T-helper 2 cell (primary cell): ENCODE measurements around the gene ROBO1.

Experiments used
- DNase-seq, 5 experiments: peaks; one replicate each; pipeline versions ENCODE4 v3.0.0 to v3.0.0-alpha.2; 2012 to 2022

The ROBO1 gene

DNA sequence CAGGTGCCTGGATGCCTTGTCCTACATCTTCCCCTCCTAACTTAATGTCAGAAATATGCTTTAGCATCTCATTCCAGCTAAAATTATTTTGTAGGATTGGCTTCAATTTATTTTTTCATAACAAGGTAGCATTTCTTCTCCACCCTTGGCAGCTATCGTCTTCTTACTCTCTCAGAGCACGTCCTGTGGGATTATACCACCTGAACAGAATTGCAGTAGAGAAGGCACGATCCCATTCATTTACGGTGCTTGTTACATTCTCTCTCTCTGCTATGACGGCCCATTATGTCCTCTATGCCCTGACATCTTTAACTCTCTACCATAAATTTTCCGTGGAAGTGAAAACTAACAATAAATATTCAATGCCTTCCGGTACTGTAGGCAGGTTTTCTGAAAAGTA lies 103.3 kb downstream of the ROBO1 start:
- no peak for DNase-seq

DNA sequence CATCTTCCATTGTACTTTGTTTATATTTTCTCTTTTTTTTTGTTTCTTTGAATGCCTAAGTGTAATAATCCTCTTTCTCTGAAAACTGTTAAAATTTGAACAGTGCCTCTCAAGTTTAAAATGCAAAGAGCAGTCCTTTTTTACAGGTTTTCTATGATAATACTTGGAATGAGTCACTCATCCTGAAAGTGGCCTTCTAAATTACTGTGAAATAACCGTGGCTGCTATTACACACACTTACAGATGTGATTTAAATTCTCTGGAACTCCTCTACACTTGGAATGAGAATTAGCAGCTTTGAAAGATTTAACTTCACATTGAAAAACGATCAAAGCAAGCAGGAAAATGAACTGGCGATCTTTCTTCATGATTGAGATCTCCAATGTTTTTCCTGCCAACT lies 105.9 kb downstream of the ROBO1 start:
- DNase-seq: no peak

DNA sequence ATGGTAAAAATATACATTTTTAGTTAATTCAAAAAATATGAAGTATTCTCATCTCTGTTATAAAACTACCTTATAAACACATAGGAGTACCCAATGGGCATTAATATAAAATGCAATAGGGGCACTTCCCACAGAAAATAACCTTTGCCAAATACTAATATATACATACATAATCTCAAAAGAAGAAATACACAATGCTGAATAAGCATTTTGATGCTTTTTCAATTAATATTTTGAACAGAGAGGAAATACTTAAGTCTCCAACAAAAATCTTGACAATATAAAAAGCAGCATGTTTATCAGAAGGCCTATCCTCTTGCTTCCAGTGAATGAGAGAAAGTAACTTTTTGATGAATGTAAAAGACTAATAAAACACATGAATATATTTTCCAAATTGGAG lies 110.7 kb downstream of the ROBO1 start:
- no peak for DNase-seq

DNA sequence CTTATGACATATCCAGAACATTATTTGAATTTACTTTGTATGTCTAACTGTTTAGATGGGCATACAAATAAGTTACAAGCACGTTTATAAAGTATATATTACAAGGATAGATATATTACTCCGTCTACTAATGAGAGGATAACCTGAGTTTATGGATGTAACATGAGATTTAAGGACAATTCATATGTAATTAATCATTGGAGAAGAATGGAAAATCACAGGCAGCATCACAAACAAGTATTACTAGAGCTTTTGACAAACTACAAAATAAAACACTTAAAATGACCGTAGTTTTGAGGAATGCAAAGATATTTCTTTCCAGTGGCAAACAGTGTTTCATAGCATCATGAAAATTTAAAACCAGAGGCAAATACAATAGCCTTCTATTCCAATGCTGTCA lies 113.8 kb downstream of the ROBO1 start:
- no peak for DNase-seq

DNA sequence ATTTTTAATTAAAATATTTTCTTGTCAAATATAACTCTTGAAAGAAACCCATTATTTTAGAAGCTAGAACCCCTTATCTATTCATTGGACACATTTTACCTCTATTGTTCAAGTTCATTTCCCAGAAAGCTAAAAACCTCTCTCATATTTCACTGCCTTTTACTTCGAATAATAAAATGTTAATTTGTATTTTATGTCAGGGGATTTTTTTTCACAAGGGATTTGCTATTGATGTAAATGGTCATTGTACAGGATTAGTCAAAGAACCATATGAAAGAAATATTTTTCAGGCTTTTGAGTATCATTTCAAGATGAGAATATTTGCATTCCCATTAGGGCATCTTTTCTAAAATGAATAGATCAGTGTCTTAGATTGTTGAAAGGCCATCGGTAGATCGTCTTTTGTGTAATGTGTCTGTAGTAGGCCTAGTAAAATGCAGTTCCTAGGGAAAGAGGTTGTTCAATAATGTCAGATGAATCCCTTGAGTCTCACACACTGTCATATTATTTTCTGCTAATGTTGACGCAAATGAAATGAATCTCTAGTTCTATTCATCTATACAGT lies 114.5 kb downstream of the ROBO1 start:
- no peak for DNase-seq

DNA sequence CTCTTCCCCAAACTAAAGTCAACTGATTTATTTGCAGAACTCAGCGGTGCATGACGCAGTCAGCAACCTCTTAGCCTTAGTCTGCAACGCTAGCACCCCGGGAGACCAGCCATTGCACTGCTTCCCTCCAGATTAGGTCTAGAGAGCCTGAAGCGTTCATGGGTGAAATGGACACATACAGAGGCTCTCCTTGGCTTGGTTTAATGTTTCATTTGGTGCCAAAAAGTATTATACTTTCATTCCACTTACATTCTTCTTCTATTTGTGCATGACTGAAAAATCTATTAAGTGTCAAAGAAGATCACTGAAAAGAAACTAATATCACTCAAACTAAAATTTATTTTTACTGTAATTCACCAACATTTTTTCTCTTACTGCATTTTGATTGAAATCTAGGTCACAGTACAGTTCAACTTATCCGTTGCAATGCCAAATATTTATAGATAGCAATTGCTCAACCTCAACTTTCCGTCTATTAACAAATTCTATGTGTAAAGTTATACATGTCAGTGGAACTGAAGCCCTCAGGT lies 116.2 kb downstream of the ROBO1 start:
- DNase-seq: no peak

DNA sequence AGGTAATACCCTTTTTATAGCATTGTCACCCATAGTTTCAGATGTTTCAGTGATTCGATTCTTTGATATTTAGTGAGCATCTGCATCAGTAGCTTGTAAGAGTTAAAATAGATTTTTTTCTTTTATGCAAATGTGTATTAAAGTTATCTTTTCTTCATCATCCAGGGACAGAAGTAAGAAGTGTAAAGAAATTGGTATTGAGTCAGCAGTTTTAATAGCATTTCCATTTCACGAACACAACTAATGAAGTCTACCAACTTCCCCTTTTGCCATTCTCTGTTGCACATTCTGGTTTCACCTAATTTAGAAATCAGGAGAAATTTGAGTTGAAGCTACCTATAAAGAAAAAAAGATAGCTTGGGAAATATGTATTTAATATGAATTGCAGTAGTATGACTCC lies 127.9 kb downstream of the ROBO1 start:
- no peak for DNase-seq

DNA sequence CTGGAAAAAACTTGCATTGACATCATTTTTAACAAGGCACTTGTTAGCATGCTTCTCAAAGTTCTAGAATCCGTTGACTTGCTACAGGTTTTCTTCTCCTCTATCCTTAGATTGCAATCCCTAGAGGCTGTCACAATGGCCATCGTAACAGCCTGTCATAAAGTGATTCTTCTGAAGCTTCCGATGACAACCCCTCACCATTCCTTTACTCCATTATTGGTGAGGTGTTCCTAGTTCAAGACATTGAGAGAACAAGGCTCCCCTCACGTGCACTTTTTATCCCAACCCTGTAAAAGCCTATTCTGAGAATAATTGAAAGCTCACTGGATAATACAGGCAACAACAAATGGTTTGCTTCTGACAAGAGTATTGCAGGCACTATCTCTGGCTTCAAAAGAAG lies 131.4 kb downstream of the ROBO1 start:
- no peak for DNase-seq

DNA sequence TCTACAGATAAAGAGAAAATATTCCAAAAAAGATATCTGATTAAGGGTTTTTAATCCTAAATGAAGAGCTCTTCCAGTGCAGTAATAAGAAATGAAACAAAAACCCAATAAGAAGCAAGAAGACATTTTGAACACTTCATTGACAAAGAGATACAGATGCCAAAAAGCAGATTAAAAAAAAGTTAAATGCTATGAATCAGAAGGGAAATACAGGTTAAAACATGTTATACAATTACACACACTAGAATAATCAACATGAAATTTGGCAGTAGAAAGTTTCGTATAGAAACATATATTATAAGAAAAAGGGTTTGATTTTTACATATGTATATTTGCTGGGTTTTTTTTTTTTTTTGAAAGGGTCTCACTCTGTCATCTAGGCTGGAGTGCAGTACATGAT lies 135.0 kb downstream of the ROBO1 start:
- DNase-seq: no peak

DNA sequence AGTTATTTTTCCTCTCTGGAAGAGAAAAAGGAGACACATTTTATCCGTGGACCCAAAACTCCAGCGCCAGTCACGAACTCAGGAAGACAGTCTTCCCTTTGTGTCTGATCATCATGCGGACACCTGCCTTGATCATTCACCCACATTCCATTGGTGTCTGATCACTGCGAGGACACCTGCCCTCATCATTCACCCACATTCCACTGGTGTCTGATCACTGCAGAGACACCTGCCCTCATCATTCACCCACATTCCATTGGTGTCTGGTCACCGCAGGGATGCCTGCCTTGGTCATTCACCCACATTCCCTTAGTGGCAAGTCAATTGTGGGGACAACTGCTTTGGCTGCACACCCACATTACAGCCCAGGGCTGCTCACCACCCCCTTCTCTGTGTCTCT lies 148.9 kb downstream of the ROBO1 start:
- no peak for DNase-seq

DNA sequence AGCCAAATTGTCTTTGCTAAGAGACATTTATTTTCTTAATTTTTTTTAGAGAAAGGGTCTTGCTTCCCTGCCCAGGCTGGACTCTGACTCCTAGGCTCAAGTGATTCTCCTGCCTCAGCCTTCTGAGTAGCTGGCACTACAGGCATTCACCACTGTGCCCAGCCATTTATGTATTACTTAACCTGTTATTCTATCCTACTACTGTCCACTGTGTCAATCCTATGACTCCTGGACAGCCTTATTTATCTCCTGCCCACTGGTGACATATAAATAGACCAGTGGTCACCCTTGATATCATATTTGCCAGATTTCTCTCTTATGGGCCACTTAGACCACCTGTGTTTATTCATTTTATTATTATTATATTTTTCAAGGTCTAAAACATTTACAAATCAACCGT lies 161.4 kb downstream of the ROBO1 start:
- no peak for DNase-seq

DNA sequence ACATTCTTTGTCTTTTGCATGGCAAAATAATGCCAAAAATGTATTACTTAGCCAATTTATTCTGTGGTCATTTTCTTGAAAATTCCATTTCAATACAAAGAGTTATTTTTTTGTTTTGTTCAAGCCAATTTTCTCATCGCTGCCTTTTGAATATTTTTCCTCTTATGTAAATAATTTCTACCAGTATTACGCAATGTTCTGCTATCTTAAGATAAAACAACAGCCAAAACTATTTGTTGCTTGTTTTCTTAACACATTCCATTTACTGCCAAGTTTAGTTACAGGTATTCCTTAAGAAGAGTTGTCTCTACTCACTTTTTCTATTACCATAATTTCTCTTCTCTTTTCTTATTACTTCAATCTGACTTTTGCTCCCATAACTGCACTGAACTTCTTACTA lies 163.1 kb downstream of the ROBO1 start:
- no peak for DNase-seq

DNA sequence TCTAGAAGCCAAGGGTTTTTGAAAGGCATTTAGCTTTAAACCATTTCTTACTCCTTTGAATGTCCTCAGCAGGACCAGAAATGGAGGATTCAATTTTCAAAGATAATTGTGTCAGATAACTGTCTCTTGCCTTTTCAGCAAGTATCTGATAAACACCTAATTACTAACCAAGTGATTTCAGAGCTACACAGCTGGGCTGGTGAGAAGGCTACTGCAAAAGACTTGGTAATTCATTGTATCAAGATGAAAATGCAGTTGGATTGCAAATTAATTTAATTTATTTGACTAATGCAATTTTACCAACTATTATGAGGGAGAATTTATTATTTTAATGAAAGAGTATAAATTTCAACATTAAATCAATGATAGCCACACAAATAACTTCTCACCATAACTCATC lies 165.4 kb downstream of the ROBO1 start:
- no peak for DNase-seq

DNA sequence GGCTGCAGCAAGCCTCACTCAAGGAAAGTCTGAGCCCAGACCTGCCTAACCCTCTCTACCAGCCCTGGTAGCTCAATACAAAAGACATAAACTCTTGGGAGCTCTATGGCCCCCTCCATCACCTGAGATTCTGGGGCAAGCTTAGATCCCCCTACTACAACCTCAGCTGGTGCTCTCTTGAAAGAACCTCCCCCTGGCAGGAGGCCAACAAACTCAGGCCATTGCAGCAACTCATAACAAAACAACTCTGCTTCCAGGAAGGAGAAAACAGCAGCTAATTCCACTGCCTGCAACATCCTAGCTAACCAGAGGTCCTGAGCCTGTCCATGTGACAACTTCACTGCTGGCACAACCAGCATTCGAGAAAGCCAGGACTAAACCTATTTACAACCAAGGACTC lies 169.2 kb downstream of the ROBO1 start:
- DNase-seq: no peak

DNA sequence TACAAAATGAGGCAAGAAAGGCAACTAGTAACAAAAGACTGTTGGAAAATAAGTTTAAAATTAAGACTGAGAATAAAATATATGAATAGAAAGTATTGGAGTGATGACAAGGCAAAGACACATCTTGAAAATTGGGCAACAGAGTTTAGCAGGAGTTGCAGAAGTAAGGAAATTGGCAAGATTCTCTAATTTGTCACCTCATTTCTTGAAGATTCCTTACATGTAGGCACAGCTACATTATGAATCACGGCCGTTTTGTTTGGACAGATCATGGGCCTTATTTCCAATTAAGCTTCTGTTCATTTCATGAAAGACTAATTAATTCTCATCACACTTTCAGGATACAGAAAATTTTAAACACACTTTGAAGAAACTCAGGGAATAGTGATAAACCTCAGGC lies 170.1 kb downstream of the ROBO1 start:
- DNase-seq: no peak

DNA sequence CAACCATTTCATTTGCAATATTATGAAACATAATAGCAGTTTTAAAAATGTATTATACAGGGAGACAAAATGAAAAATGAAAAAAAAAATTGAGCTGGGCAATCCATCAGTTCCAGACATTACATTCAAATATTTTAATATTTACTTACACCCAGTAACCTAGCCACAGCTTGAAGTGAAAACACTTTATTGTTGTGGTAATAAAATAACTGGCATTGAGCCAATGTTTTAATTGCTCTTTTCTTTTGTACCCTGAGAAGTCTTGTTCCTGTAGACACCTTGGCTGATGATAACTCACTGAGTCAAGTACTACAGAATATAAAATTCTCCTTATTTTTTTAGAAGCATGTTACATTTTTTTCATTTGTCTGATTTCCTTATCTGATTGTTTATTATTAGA lies 180.6 kb downstream of the ROBO1 start:
- no peak for DNase-seq

DNA sequence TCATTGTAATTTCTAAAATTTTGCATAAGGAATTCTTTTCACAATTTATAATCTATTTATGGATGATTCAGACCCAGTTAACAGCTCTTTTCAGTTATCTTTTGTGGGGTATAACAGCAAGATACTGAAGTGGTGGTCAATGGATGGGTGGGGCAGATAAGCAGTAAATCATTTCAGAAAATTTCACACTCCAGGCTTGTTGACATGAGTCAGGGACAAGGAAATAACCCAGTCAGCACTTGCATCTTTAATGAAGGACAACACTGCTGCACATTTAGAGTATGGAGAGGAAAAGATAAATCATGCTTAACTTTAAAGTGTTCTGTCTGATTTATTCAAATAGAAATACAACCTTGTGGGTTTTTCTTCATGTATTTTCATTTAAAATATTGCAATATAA lies 181.6 kb downstream of the ROBO1 start:
- DNase-seq: no peak

DNA sequence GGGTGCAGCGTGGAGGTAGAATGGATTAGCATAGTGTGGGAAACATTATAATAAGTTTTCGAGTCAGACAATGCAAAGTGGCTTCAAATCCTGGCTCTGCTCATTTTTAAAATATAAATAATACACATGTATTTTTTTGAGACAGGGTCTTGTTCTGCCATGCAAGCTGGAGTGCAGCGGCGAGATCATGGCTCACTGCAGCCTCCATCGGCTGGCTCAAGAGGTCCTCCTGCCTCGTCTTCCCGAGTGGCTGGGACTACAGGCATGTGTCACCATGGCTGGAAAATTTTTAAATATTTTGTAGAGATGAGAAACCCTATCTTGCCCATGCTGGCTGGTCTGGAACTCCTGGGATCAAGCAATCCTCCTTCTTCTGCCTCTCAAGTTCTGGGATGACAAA lies 194.9 kb downstream of the ROBO1 start:
- no peak for DNase-seq

DNA sequence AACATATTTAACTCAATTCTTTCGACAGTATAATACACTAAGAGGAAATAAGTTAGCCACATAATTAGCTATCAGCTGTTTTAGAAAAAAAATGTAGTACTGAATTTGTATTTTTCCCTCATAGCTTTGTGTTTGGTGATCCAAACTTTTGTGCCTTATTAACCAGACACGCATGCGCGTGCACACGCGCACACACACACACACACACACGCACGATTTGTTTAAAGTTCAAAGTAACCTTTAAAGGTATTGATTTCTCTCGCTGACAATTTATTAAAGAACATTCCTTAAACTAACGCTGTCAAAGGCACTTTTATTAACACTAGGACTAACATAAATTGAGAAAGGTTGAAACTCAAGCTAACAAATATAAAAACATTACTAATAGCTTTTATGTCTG lies 198.9 kb downstream of the ROBO1 start:
- DNase-seq: no peak

DNA sequence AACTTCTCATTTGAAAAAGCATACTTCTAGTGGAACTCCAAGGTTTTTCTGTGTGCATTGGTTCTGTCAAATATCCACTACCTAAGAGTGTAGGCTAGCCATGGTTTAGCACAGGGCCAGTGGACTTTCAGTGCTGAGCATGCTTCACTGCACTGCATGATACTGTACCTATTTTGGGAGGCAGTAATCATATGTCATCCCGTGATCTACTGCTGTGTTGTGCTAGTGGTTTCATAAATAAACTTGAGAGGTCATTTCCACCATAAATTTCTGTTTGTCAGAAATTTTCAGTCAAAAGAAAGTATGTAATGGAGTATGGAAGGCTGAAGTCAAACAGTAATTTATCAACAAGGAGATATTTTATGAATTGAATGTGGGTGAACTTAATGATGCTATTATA lies 203.6 kb downstream of the ROBO1 start:
- no peak for DNase-seq

DNA sequence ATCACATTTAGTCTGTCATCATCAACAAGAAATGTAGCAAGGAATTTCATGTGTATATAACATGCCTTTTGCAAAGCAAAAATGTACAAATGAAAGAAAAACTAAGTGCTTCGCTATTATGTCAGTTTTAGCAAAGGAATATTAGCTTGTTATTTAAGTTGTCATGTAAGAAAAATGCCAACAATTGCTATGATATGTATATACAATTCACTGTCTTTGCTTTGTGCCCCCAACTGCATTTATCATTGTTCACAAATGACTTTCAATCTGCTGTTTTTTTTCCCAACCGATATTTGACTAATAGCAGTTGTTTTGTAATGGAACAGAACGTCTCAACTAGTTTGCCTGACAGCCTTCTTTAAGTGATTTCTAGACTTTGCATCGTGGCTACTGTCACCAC lies 207.1 kb downstream of the ROBO1 start:
- DNase-seq: no peak

DNA sequence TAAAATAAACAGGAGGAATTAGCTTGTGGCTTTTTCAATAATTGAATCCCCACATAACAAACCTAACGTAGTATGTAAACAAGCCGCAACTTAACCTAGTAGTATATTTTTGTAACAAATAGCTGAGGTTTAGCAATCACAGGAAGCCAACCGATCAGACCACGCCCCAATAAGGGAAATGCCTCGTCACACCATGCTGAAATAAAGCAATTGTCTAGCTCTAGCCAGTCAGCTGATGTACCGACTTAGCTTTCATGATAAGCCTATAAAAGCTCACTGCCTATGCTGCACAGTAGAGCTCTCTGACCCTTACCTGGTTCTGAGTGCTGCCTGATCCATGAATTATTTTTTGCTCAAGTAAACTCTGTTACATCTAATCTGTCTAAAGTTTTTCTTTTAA lies 208.9 kb downstream of the ROBO1 start:
- DNase-seq: no peak

DNA sequence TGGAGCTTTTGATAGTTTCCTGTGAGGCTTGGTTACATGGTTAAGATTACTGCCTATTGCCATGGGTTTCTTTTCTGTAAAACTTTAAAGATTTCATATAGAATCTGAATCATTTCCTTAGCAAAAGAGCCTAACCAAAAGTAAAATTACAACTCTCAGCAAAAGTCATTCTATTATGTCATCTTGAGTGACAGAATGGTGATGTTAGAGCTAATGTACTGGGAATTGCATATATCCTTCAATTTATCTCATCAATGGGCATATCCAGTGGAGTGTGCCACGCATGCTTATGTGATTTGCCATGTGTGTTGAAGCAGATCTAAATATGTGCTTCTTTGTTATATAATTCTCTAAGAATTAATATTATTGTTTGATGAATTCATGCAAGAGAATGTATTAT lies 212.1 kb downstream of the ROBO1 start:
- DNase-seq: no peak

DNA sequence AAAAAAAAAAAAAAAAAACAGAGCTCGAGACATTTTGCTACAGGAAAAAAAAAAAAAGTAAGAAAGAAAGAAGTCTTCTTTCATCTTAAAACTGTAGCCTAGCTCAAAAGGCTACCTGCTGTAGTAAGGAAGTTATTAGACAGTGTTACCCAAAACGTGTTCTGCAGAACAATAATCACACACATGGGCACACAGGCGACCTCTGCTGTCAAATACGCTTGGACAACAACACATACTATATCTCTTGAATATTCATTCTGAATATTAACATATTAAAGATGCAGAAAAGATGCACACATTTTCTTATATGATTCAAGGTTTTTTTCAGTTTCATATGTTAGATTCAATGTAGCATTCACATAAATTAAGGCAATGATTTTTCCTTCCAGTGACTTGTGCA lies 215.8 kb downstream of the ROBO1 start:
- DNase-seq: no peak

DNA sequence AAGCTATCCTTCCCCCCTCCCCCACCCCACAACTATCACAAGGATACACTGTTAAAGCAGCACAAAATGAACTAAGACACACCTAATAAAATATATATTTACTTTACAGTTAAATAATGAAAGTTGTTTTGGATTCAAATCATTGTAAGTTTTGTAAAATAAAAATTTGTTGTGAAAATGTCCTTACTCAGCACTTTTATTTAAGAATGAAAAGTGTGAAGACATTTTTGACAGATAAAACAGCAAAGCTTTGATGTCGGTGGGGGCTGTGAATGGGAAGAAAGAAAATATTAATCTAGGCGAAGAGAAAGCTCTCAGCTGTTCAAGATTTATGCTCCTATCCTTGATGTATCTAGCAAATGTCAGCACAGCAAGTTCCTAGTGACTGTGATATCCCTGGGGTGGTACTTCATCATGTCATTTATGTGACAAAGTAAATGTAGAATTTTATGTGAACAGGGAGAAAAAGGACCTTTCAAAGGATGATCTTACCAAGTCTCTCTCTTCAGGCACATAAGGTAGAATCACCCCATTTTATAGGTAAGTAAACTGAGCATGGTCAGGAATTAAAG lies 216.4 kb downstream of the ROBO1 start:
- no peak for DNase-seq
